ENCODE results near the gene OR10G7. TPM values are rescaled to one million over a fixed set of nuclear protein-coding genes. Genes with fewer than 3 reads are reported as not detected.
A peak's percentile ranks its signal among the peaks of the same experiment; 100 is the strongest.

The OR10G7 gene
- total and polyA plus RNA-seq, 2 donors (not counting 1 experiment from before 2014, with no cell fraction given), result not detected

- Histone ChIP-seq H3K36me3 (ENCODE audit: control insufficient read depth, insufficient read depth, low read length) (no peaks in the 10 kb centered on the region), H4K20me1 (ENCODE audit: control insufficient read depth, extremely low read depth, insufficient read depth, low read length) (no peaks in the 10 kb centered on the region), H3K27ac (ENCODE audit: insufficient read depth, low read length) (no peak overlapping the region), H3K4me3 (replicated peaks in 1 of 4; ENCODE audit: control extremely low read depth in 1 of 4, insufficient read depth in 1 of 4, low read depth in 3 of 4, low read length in 4 of 4) (no peak overlapping the region), H3K27me3 (ENCODE audit: control insufficient read depth, insufficient read depth, low read length) (peaks cover 3% of the 10 kb centered on the region), H3K4me1 (ENCODE audit: control insufficient read depth, extremely low read depth, insufficient read depth, low read length) (no peaks in the 10 kb centered on the region), H3K4me2 (ENCODE audit: extremely low read depth, insufficient read depth, low read length) (no peak overlapping the region), H3K79me2 (ENCODE audit: control insufficient read depth, insufficient read depth, low read length) (no peaks in the 10 kb centered on the region), H3K9me3 (ENCODE audit: control insufficient read depth, insufficient read depth, low read depth, low read length) (no peaks in the 10 kb centered on the region), H2AFZ (ENCODE audit: low read length) (no peak overlapping the region), H3K9ac (ENCODE audit: insufficient read depth, low read length) (no peak overlapping the region)
- TF ChIP-seq EZH2 (IDR thresholded peaks at IDR 0.05; ENCODE audit: low read length, missing control alignments) (no peak), CTCF (conservative IDR thresholded peaks at IDR 0.05 in 1 of 2, IDR thresholded peaks at IDR 0.05 in 1 of 2; ENCODE audit: low read depth in 1 of 2, low read length in 2 of 2) (no peak)
- DNase-seq (ENCODE audit: low read depth in 2 of 2), result peak in 1 of 2 donors; percentile 40
Measured at GRCh38 chr11:124079631-124080326, 38.7 kb upstream of the OR10G7 start.

DNA sequence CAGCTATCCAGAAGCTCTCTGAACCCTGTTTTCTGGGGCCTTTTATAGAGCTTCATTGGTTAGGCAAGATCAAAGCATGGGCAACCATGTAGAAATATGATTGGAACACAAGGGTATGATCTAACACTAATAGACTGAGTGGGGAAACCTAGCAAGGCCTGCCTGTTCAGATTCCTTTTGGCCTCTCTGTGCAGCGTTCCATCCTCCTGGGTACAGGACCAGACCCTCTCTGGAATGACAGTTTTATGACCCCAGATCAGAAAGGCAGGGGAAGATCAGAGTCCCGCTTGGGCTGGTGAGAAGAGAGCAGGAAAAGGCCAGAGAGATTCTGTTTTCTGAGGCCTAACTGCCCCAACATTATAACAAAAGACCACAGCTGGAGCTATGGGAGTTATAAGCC, 37.5 kb upstream of the OR10G7 start:
- no peak overlapping the region for H3K4me2 ChIP-seq (ENCODE audit: extremely low read depth, insufficient read depth, low read length)
- no peak overlapping the region for H3K4me3 ChIP-seq (replicated peaks in 1 of 4; ENCODE audit: control extremely low read depth in 1 of 4, insufficient read depth in 1 of 4, low read depth in 3 of 4, low read length in 4 of 4)
- DNase-seq (ENCODE audit: low read depth in 2 of 2), result no peak
- no peaks in the 10 kb centered on the region for H3K79me2 ChIP-seq (ENCODE audit: control insufficient read depth, insufficient read depth, low read length)
- H3K36me3 ChIP-seq (ENCODE audit: control insufficient read depth, insufficient read depth, low read length), result no peaks in the 10 kb centered on the region
- H4K20me1 ChIP-seq (ENCODE audit: control insufficient read depth, extremely low read depth, insufficient read depth, low read length), result no peaks in the 10 kb centered on the region
- no peaks in the 10 kb centered on the region for H3K4me1 ChIP-seq (ENCODE audit: control insufficient read depth, extremely low read depth, insufficient read depth, low read length)
- no peak for TF ChIP-seq CTCF (conservative IDR thresholded peaks at IDR 0.05 in 1 of 2, IDR thresholded peaks at IDR 0.05 in 1 of 2; ENCODE audit: low read depth in 1 of 2, low read length in 2 of 2)
- TF ChIP-seq EZH2 (IDR thresholded peaks at IDR 0.05; ENCODE audit: low read length, missing control alignments), result no peak
- no peak overlapping the region for H3K27ac ChIP-seq (ENCODE audit: insufficient read depth, low read length)
- H3K9ac ChIP-seq (ENCODE audit: insufficient read depth, low read length), result no peak overlapping the region
- no peak overlapping the region for H2AFZ ChIP-seq (ENCODE audit: low read length)
- H3K27me3 ChIP-seq (ENCODE audit: control insufficient read depth, insufficient read depth, low read length), result peaks cover 3% of the 10 kb centered on the region
- no peaks in the 10 kb centered on the region for H3K9me3 ChIP-seq (ENCODE audit: control insufficient read depth, insufficient read depth, low read depth, low read length)

DNA sequence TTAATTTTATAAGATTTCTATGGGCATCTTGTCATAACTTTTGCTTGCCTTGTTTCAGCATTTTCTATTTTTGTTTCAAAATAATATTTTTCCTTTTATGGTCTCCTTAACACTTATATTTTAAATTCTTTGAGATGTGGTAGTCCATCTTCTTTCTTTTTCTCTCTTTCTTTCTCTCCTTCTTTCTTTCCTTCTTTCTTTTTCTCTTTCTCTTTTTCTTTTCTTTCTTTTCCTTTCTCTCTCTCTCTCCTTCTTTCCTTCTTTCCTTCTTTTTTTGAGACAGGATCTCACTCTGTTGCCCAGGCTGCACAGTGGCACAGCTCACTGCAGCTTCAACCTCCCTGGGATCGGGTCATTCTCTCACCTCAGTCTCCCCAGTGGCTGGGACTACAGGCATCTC, 36.1 kb upstream of the OR10G7 start:
- DNase-seq (ENCODE audit: low read depth in 2 of 2), result no peak
- H3K4me1 ChIP-seq (ENCODE audit: control insufficient read depth, extremely low read depth, insufficient read depth, low read length), result no peaks in the 10 kb centered on the region
- H3K36me3 ChIP-seq (ENCODE audit: control insufficient read depth, insufficient read depth, low read length), result no peaks in the 10 kb centered on the region
- H3K9me3 ChIP-seq (ENCODE audit: control insufficient read depth, insufficient read depth, low read depth, low read length), result no peaks in the 10 kb centered on the region
- peaks cover 3% of the 10 kb centered on the region for H3K27me3 ChIP-seq (ENCODE audit: control insufficient read depth, insufficient read depth, low read length)
- no peak for TF ChIP-seq CTCF (conservative IDR thresholded peaks at IDR 0.05 in 1 of 2, IDR thresholded peaks at IDR 0.05 in 1 of 2; ENCODE audit: low read depth in 1 of 2, low read length in 2 of 2)
- no peak for TF ChIP-seq EZH2 (IDR thresholded peaks at IDR 0.05; ENCODE audit: low read length, missing control alignments)
- H3K79me2 ChIP-seq (ENCODE audit: control insufficient read depth, insufficient read depth, low read length), result no peaks in the 10 kb centered on the region
- H2AFZ ChIP-seq (ENCODE audit: low read length), result no peak overlapping the region
- H3K4me3 ChIP-seq (replicated peaks in 1 of 4; ENCODE audit: control extremely low read depth in 1 of 4, insufficient read depth in 1 of 4, low read depth in 3 of 4, low read length in 4 of 4), result no peak overlapping the region
- H3K27ac ChIP-seq (ENCODE audit: insufficient read depth, low read length), result no peak overlapping the region
- no peak overlapping the region for H3K9ac ChIP-seq (ENCODE audit: insufficient read depth, low read length)
- no peak overlapping the region for H3K4me2 ChIP-seq (ENCODE audit: extremely low read depth, insufficient read depth, low read length)
- H4K20me1 ChIP-seq (ENCODE audit: control insufficient read depth, extremely low read depth, insufficient read depth, low read length), result no peaks in the 10 kb centered on the region
